Measurements from ENCODE around the gene GNPNAT1. TPM values are rescaled to one million over a fixed set of nuclear protein-coding genes. Genes with fewer than 3 reads are reported as not detected.

GNPNAT1 gene
- total RNA-seq, result 10 to 100 TPM; 29.5 to 34.5 TPM
- long read RNA-seq, transcript GNPNAT1-201 (6 exons, 3,860 nt), result major isoform, 38 of 51 reads
- long read RNA-seq, partial matches to known transcripts, result 0 of 51 reads
- long read RNA-seq, other reads (novel, unspliced or antisense), result 11 of 51 reads

- DNase-seq (peak; percentile 88 to 91), ATAC-seq (peak; percentile 92)
- intact Hi-C loops (cut with DNase I, micrococcal nuclease), result no loop called here
Observed at GRCh38 chr14:52791223-52792096, at the start of gene GNPNAT1. TSS of gene GNPNAT1 (minus strand) at chr14:52791607. CDS start at chr14:52784650, 6,957 bp downstream.

- ATAC-seq (peak; percentile 32), DNase-seq (no peak)
- intact Hi-C loops (cut with DNase I, micrococcal nuclease), result no loop called here
Observed at GRCh38 chr14:52840877-52841276, 49.5 kb upstream of the GNPNAT1 start.

- DNase-seq (no peak), ATAC-seq (no peak)
- intact Hi-C loops (cut with DNase I, micrococcal nuclease), result no loop called here
Observed at GRCh38 chr14:52837451-52837850, 46.0 kb upstream of the GNPNAT1 start.

- intact Hi-C loops (cut with DNase I, micrococcal nuclease), result no loop called here
- DNase-seq, result no peak
- no peak for ATAC-seq
Observed at GRCh38 chr14:52836063-52836462, 44.7 kb upstream of the GNPNAT1 start.

- ATAC-seq (no peak), DNase-seq (no peak)
- intact Hi-C loops (cut with DNase I, micrococcal nuclease), result no loop called here
Observed at GRCh38 chr14:52835122-52835903, 43.9 kb upstream of the GNPNAT1 start.

- intact Hi-C loops (cut with DNase I, micrococcal nuclease), result no loop called here
- no peak for ATAC-seq
Observed at GRCh38 chr14:52834440-52834842, 43.0 kb upstream of the GNPNAT1 start.

GRCh38 chr14:52833891-52834290 is 42.5 kb upstream of the GNPNAT1 start:
- intact Hi-C loops (cut with DNase I, micrococcal nuclease), result no loop called here
- no peak for DNase-seq
- ATAC-seq, result no peak

More at GRCh38 chr14:52834440-52834842, 43.0 kb upstream of the GNPNAT1 start:
- DNase-seq, result no peak

GRCh38 chr14:52829527-52830185 is 38.2 kb upstream of the GNPNAT1 start:
- DNase-seq, result no peak
- intact Hi-C loops (cut with DNase I, micrococcal nuclease), result no loop called here
- no peak for ATAC-seq

- ATAC-seq (no peak), DNase-seq (no peak)
- intact Hi-C loops (cut with DNase I, micrococcal nuclease), result no loop called here
Observed at GRCh38 chr14:52827426-52827825, 36.0 kb upstream of the GNPNAT1 start.

- intact Hi-C loops (cut with DNase I, micrococcal nuclease), result no loop called here
- DNase-seq, result no peak
Observed at GRCh38 chr14:52825085-52825484, 33.7 kb upstream of the GNPNAT1 start.

GRCh38 chr14:52824462-52824861 is 33.1 kb upstream of the GNPNAT1 start:
- DNase-seq, result no peak
- intact Hi-C loops (cut with DNase I, micrococcal nuclease), result loop anchor here in 1 of 2 donors (5.0 kb wide), 2 partner anchors 138 to 228 kb away; no protein-coding TSS in a partner anchor
- no peak for ATAC-seq

More at GRCh38 chr14:52825085-52825484, 33.7 kb upstream of the GNPNAT1 start:
- ATAC-seq, result no peak

- DNase-seq (no peak), ATAC-seq (peak; percentile 66)
- intact Hi-C loops (cut with DNase I, micrococcal nuclease), result loop anchor here in 1 of 2 donors (5.0 kb wide), 2 partner anchors 140 to 230 kb away; no protein-coding TSS in a partner anchor
Observed at GRCh38 chr14:52821805-52822250, 30.4 kb upstream of the GNPNAT1 start.

- DNase-seq, result no peak
- ATAC-seq, result no peak
- intact Hi-C loops (cut with DNase I, micrococcal nuclease), result no loop called here
Observed at GRCh38 chr14:52808101-52808500, 16.7 kb upstream of the GNPNAT1 start.

- intact Hi-C loops (cut with DNase I, micrococcal nuclease), result no loop called here
- no peak for ATAC-seq
- DNase-seq, result no peak
Observed at GRCh38 chr14:52806115-52806514, 14.7 kb upstream of the GNPNAT1 start.

- intact Hi-C loops (cut with DNase I, micrococcal nuclease), result no loop called here
- DNase-seq (no peak), ATAC-seq (no peak)
Observed at GRCh38 chr14:52802597-52802996, 11.2 kb upstream of the GNPNAT1 start.

- intact Hi-C loops (cut with DNase I, micrococcal nuclease), result no loop called here
- no peak for ATAC-seq
- DNase-seq, result no peak
Observed at GRCh38 chr14:52801014-52801712, 9.8 kb upstream of the GNPNAT1 start.

- no peak for ATAC-seq
- intact Hi-C loops (cut with DNase I, micrococcal nuclease), result no loop called here
- no peak for DNase-seq
Observed at GRCh38 chr14:52798826-52799225, 7.4 kb upstream of the GNPNAT1 start.

GRCh38 chr14:52797653-52798052 is 6.2 kb upstream of the GNPNAT1 start:
- intact Hi-C loops (cut with DNase I, micrococcal nuclease), result no loop called here
- DNase-seq, result no peak
- ATAC-seq, result no peak
